ENCODE results near the gene PDCD1. TPM values are rescaled to one million over a fixed set of nuclear protein-coding genes. Genes with fewer than 3 reads are reported as not detected.

The PDCD1 gene
- total RNA-seq, 1 experiment from 2014 or later: not detected

DNA sequence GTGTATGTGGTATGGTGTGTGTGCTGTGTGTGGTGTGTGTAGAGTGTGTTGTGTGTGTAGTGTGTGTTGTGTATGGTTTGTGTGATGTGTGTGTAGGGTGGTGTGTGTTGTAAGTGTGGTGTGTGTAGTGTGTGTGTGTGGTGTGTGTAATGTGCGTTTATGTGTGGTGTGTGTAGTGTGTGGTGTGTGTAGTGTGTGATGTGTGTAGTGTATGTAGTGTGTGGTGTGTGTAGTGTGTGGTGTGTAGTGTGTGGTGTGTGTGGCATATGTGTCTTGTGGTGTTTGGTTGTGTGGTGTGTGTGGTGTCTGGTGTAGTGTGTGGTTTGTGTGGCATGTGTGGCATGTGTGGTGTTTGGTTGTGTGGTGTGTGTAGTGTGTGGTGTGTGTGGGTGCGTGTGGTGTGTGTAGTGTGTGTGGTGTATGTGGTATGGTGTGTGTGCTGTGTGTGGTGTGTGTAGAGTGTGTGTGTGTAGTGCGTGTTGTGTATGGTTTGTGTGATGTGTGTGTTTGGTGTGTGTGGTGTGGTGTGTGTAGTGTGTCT is 6.8 kb upstream of the PDCD1 start:
- Histone ChIP-seq H3K9me2 (replicated peaks; ENCODE audit: insufficient read depth, low read length) (no peaks in the 10 kb centered on the region), H3K9ac (ENCODE audit: low read length) (no peak overlapping the region), H4K20me1 (ENCODE audit: insufficient read depth, low read depth, low read length) (no peaks in the 10 kb centered on the region), H3K36me3 (ENCODE audit: insufficient read depth, low read length) (no peaks in the 10 kb centered on the region), H3K4me3 (ENCODE audit: low read length) (no peak overlapping the region), H3K4me1 (ENCODE audit: low read length) (peaks cover 3% of the 10 kb centered on the region), H3K4me2 (ENCODE audit: low read depth, low read length, poor library complexity, severe bottlenecking) (no peak overlapping the region), H3K27ac (ENCODE audit: low read length) (no peak overlapping the region), H2AFZ (ENCODE audit: low read length) (no peak overlapping the region), H3K9me3 (ENCODE audit: low read length) (peaks cover 6% of the 10 kb centered on the region; the same call in 1 of the 2 replicates), H3K27me3 (ENCODE audit: low read length) (no peaks in the 10 kb centered on the region), H3K79me2 (ENCODE audit: low read length) (no peaks in the 10 kb centered on the region)
- DNase-seq: no peak

DNA sequence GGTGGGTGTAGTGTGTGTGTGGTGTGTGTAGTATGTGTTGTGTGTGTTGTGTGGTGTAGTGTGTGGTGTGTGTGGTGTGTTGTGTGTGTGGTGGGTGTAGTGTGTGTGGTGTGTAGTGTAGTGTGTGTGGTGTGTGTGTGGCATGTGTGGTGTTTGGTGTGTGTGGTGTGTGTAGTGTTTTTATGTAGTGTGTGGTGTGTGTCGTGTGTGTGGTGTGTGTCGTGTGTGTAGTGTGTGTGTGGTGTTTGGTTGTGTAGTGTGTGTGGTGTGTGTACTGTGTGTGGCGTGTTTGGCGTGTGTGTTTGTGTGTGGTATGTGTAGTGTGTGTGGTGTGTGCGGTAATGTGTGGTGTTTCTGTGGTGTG is 6.1 kb upstream of the PDCD1 start:
- peaks cover 6% of the 10 kb centered on the region; the same call in 1 of the 2 replicates for H3K9me3 ChIP-seq (ENCODE audit: low read length)
- no peaks in the 10 kb centered on the region for H3K36me3 ChIP-seq (ENCODE audit: insufficient read depth, low read length)
- no peaks in the 10 kb centered on the region for H3K79me2 ChIP-seq (ENCODE audit: low read length)
- no peaks in the 10 kb centered on the region for H3K27me3 ChIP-seq (ENCODE audit: low read length)
- H3K27ac ChIP-seq (ENCODE audit: low read length): no peak overlapping the region
- H3K9me2 ChIP-seq (replicated peaks; ENCODE audit: insufficient read depth, low read length): no peaks in the 10 kb centered on the region
- DNase-seq: no peak
- no peak overlapping the region for H3K4me2 ChIP-seq (ENCODE audit: low read depth, low read length, poor library complexity, severe bottlenecking)
- no peak overlapping the region for H3K9ac ChIP-seq (ENCODE audit: low read length)
- peaks cover 9% of the 10 kb centered on the region for H3K4me1 ChIP-seq (ENCODE audit: low read length)
- no peak overlapping the region for H2AFZ ChIP-seq (ENCODE audit: low read length)
- no peak overlapping the region for H3K4me3 ChIP-seq (ENCODE audit: low read length)
- H4K20me1 ChIP-seq (ENCODE audit: insufficient read depth, low read depth, low read length): no peaks in the 10 kb centered on the region

DNA sequence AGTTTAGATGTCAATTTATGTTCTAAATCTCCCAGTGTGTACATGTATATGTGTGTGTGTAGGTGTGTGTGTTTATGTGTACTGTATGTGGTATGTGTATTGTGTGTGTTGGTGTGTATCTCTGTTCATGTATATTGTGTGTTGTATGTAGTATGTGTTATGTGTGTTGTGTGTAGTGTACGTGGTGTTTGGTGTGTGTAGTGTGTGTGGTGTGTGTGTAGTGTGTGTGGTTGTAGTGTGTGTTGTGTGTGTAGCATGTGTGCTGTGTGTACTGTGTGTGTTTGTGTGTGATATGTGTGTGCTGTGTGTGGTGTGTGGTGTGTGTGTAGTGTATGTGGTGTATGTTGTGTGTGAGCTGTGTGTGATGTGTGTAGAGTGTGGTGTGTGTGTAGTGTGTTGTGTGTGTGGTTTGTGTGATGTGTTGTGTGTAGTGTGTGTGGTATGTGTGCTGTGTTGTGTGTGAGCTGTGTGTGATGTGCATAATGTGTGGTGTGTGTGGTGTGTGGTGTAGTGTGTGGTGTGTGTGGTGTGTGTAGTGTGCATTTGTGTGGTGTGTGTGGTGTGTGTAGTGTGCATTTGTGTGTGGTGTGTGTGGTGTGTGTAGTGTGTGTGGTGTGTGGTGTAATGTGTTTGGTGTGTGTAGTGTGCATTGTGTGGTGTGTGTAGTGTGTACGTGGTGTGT is 5.6 kb upstream of the PDCD1 start:
- Histone ChIP-seq H3K79me2 (ENCODE audit: low read length) (no peaks in the 10 kb centered on the region), H3K4me2 (ENCODE audit: low read depth, low read length, poor library complexity, severe bottlenecking) (no peak overlapping the region), H2AFZ (ENCODE audit: low read length) (no peak overlapping the region), H3K9me2 (replicated peaks; ENCODE audit: insufficient read depth, low read length) (no peaks in the 10 kb centered on the region), H3K4me3 (ENCODE audit: low read length) (no peak overlapping the region), H3K36me3 (ENCODE audit: insufficient read depth, low read length) (no peaks in the 10 kb centered on the region), H3K27ac (ENCODE audit: low read length) (no peak overlapping the region), H3K4me1 (ENCODE audit: low read length) (peaks cover 14% of the 10 kb centered on the region), H3K9ac (ENCODE audit: low read length) (no peak overlapping the region), H3K9me3 (ENCODE audit: low read length) (peaks cover 6% of the 10 kb centered on the region; the same call in 1 of the 2 replicates), H3K27me3 (ENCODE audit: low read length) (no peaks in the 10 kb centered on the region), H4K20me1 (ENCODE audit: insufficient read depth, low read depth, low read length) (no peaks in the 10 kb centered on the region)
- DNase-seq: no peak

DNA sequence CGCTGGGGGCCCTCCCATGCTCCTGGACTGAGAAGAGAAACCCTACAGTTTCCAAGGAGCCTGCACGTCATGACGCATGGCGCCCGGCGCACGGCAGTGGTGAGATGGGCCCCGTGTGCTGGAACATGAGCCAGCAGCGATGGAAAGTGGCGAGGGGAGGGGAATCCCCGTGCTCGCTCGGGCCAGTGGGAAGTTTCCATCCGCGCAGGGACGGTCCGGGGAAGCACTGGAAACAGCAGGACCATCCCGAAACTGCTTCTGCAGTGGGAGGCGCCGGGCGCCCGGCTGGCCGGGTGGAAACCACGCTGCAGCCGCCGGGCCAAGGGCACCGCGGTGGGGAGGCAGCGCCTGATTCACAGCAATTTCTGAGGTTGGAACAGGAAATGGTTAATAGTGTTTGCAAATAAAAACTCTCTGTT is 4.9 kb upstream of the PDCD1 start:
- Histone ChIP-seq H3K4me1 (ENCODE audit: low read length) (peaks cover 22% of the 10 kb centered on the region), H3K4me3 (ENCODE audit: low read length) (no peak overlapping the region), H3K9ac (ENCODE audit: low read length) (no peak overlapping the region), H3K4me2 (ENCODE audit: low read depth, low read length, poor library complexity, severe bottlenecking) (no peak overlapping the region), H3K9me2 (replicated peaks; ENCODE audit: insufficient read depth, low read length) (no peaks in the 10 kb centered on the region), H3K27me3 (ENCODE audit: low read length) (no peaks in the 10 kb centered on the region), H3K36me3 (ENCODE audit: insufficient read depth, low read length) (no peaks in the 10 kb centered on the region), H3K27ac (ENCODE audit: low read length) (no peak overlapping the region), H3K9me3 (ENCODE audit: low read length) (peaks cover 6% of the 10 kb centered on the region; the same call in 1 of the 2 replicates), H3K79me2 (ENCODE audit: low read length) (no peaks in the 10 kb centered on the region), H2AFZ (ENCODE audit: low read length) (no peak overlapping the region), H4K20me1 (ENCODE audit: insufficient read depth, low read depth, low read length) (no peaks in the 10 kb centered on the region)
- no peak for DNase-seq

DNA sequence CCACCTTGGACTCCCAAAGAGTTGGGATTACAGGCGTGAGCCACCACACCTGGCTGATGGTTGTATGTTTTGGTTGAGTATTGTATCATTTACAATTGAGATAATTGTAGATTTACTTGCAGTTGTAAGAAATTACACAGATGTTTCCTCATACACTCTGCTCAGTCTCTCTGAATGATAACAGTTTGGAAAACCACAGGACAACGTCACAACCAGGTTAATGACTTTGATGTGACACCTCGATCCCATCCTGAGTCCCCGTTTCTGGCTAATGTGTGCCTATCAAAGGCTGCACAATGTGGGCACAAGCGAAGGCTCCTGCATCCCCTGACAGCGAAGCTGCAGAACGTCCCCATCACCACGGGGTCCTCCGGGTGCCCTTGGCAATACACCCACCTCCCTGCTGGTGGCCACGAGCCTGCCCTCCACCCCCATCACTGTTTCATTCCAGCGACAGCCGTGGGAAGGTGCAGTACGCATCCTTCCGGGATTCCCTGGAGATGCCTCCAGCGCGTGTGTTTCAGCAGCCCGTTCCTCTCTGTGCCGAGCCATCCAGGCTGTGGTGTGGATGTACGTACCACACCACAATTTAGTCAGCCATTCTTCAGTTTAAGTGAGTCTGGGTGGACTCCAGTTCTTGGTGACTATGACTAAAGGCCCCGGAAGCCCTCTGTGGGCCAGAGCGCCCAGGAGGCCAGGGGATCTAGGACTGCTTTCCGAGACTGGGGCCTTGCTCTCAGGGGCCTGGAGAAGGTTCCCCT is 4.3 kb upstream of the PDCD1 start:
- Histone ChIP-seq H3K27me3 (ENCODE audit: low read length) (no peaks in the 10 kb centered on the region), H3K4me2 (ENCODE audit: low read depth, low read length, poor library complexity, severe bottlenecking) (no peak overlapping the region)

DNA sequence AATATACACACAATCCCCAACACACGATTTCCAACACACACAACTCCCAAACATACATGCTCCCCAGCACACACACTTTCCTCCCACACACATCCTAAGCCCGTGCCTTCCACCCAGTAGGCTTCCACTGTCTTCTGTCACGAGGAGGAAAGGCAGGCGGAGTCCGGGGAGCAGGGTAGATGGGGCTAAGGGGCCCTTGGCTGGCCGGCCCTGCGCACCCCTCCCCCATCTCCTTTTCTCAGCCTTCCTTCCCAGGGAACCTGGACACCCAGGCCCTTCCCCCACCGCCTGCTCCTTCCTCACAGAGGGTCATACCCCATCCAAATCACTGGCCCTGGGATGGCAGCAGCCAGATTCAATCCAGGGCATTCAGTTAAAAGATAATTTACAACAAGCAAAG is 3.4 kb upstream of the PDCD1 start:
- Histone ChIP-seq H3K9me2 (replicated peaks; ENCODE audit: insufficient read depth, low read length) (no peaks in the 10 kb centered on the region), H4K20me1 (ENCODE audit: insufficient read depth, low read depth, low read length) (no peaks in the 10 kb centered on the region), H3K9me3 (ENCODE audit: low read length) (peaks cover 6% of the 10 kb centered on the region; the same call in 1 of the 2 replicates), H3K36me3 (ENCODE audit: insufficient read depth, low read length) (no peaks in the 10 kb centered on the region), H3K4me2 (ENCODE audit: low read depth, low read length, poor library complexity, severe bottlenecking) (no peak overlapping the region), H3K4me1 (ENCODE audit: low read length) (peaks cover 22% of the 10 kb centered on the region), H3K79me2 (ENCODE audit: low read length) (no peaks in the 10 kb centered on the region), H3K9ac (ENCODE audit: low read length) (no peak overlapping the region), H3K27ac (ENCODE audit: low read length) (no peak overlapping the region), H3K4me3 (ENCODE audit: low read length) (no peak overlapping the region), H3K27me3 (ENCODE audit: low read length) (no peaks in the 10 kb centered on the region), H2AFZ (ENCODE audit: low read length) (no peak overlapping the region)
- no peak for DNase-seq

More for the DNA sequence above, 4.3 kb upstream of the PDCD1 start:
- Histone ChIP-seq H3K4me1 (ENCODE audit: low read length) (peaks cover 22% of the 10 kb centered on the region), H3K9me3 (ENCODE audit: low read length) (peaks cover 6% of the 10 kb centered on the region; the same call in 1 of the 2 replicates), H3K27ac (ENCODE audit: low read length) (no peak overlapping the region), H4K20me1 (ENCODE audit: insufficient read depth, low read depth, low read length) (no peaks in the 10 kb centered on the region), H3K9me2 (replicated peaks; ENCODE audit: insufficient read depth, low read length) (no peaks in the 10 kb centered on the region), H3K4me3 (ENCODE audit: low read length) (no peak overlapping the region), H3K79me2 (ENCODE audit: low read length) (no peaks in the 10 kb centered on the region), H2AFZ (ENCODE audit: low read length) (no peak overlapping the region), H3K9ac (ENCODE audit: low read length) (no peak overlapping the region), H3K36me3 (ENCODE audit: insufficient read depth, low read length) (no peaks in the 10 kb centered on the region)
- no peak for DNase-seq

DNA sequence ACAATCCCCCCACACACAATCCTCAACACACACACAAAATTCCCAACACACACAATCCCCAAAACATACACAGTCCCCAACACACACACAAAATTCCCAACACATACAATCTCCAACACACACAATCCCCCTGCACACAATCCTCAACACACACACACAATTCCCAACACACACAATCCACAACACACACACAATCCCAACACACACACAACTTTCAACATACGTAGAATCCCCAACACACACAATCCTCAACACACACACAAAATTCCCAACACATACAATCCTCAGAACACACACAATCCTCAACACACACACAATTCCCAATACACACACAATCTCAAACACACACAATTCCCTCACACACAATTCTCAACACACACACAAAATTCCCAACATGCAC is 2.6 kb upstream of the PDCD1 start:
- H2AFZ ChIP-seq (ENCODE audit: low read length): no peak overlapping the region
- H3K36me3 ChIP-seq (ENCODE audit: insufficient read depth, low read length): no peaks in the 10 kb centered on the region
- H3K9ac ChIP-seq (ENCODE audit: low read length): no peak overlapping the region
- no peak overlapping the region for H3K4me3 ChIP-seq (ENCODE audit: low read length)
- H3K79me2 ChIP-seq (ENCODE audit: low read length): no peaks in the 10 kb centered on the region
- H3K27me3 ChIP-seq (ENCODE audit: low read length): no peaks in the 10 kb centered on the region
- no peaks in the 10 kb centered on the region for H4K20me1 ChIP-seq (ENCODE audit: insufficient read depth, low read depth, low read length)
- H3K4me1 ChIP-seq (ENCODE audit: low read length): peaks cover 22% of the 10 kb centered on the region
- no peak for DNase-seq
- no peak overlapping the region for H3K27ac ChIP-seq (ENCODE audit: low read length)
- H3K4me2 ChIP-seq (ENCODE audit: low read depth, low read length, poor library complexity, severe bottlenecking): no peak overlapping the region
- peaks cover 6% of the 10 kb centered on the region; the same call in 1 of the 2 replicates for H3K9me3 ChIP-seq (ENCODE audit: low read length)
- no peaks in the 10 kb centered on the region for H3K9me2 ChIP-seq (replicated peaks; ENCODE audit: insufficient read depth, low read length)
